H1 (cell line): ENCODE data around the gene FAM241A. TPM values are rescaled to one million over a fixed set of nuclear protein-coding genes. Genes with fewer than 3 reads are reported as not detected.

Source experiments
- CTCF ChIA-PET: fragments of 300-600 bp; sonication (Branson Sonifier 250); formaldehyde crosslinking; loops from one replicate; lab custom pipeline; 2021; ENCODE audit not compliant: partially characterized antibody; lab: Charles Lee
- POLR2A ChIA-PET: fragments of 300-600 bp; sonication (Branson Sonifier 250); formaldehyde crosslinking; loops from one replicate; lab custom pipeline; 2021; ENCODE audit warnings: inconsistent platforms; ENCODE audit not compliant: partially characterized antibody; lab: Charles Lee
- DNase-seq, 2 experiments: peaks; one replicate each; pipeline versions ENCODE4 v3.0.0 to v3.0.0-alpha.2; 2010 to 2022; ENCODE audit warnings: low spot score in 2 of 2, low read depth in 1 of 2, mixed read lengths in 1 of 2
- FAIRE-seq: peaks from 2 replicates; lab custom pipeline; 2011; peaks lifted over from hg19 to GRCh38; lab: Jason Lieb, UNC
- H2AFZ ChIP-seq: 2 replicates; pipeline ENCODE4 v1.8.1; 2012; ENCODE audit warnings: low read length, inconsistent platforms
- H2AK5ac ChIP-seq: 2 replicates; pipeline ENCODE4 v1.6.1; 2013; ENCODE audit warnings: low read depth, low read length
- H2BK120ac ChIP-seq: replicated peaks from 2 replicates; pipeline ENCODE3; 2013; ENCODE audit warnings: low read depth, low read length, inconsistent platforms
- H2BK12ac ChIP-seq: 2 replicates; pipeline ENCODE4 v1.6.1; 2013; ENCODE audit warnings: low read depth, low read length
- H2BK15ac ChIP-seq: 2 replicates; pipeline ENCODE4 v1.6.1; 2013; ENCODE audit warnings: low read length
- H2BK20ac ChIP-seq: 2 replicates; pipeline ENCODE4 v1.6.1; 2013; ENCODE audit warnings: low read length
- H2BK5ac ChIP-seq: 2 replicates; pipeline ENCODE4 v1.6.1; 2013; ENCODE audit warnings: low read depth, low read length
- H3K14ac ChIP-seq: 2 replicates; pipeline ENCODE4 v1.6.1; 2013; ENCODE audit warnings: inconsistent platforms; ENCODE audit not compliant: insufficient read length
- H3K18ac ChIP-seq: 2 replicates; pipeline ENCODE4 v1.6.1; 2013; ENCODE audit warnings: low read length; ENCODE audit errors: extremely low read depth
- H3K23ac ChIP-seq: 2 replicates; pipeline ENCODE4 v1.6.1; 2013; ENCODE audit warnings: inconsistent platforms; ENCODE audit not compliant: insufficient read length
- H3K23me2 ChIP-seq: 2 replicates; pipeline ENCODE4 v1.6.1; 2013; ENCODE audit warnings: low read depth, low read length
- H3K27ac ChIP-seq: 2 replicates; pipeline ENCODE4 v1.6.1; 2011; ENCODE audit warnings: low read depth, low read length, inconsistent platforms
- H3K27me3 ChIP-seq, 4 experiments: replicated peaks in 1 of 4; 1 replicate in 1 of 4; 2 replicates in 3 of 4; pipeline versions ENCODE4 v1.6.1 to v1.8.1; 2011 to 2013; ENCODE audit warnings: low read length in 3 of 4, mild to moderate bottlenecking in 3 of 4, inconsistent platforms in 2 of 4, mixed read lengths in 2 of 4, moderate library complexity in 1 of 4; ENCODE audit not compliant: control insufficient read depth in 3 of 4, insufficient read depth in 3 of 4; ENCODE audit errors: extremely low read depth in 1 of 4
- H3K36me3 ChIP-seq, 4 experiments: 2 replicates each; pipeline versions ENCODE4 v1.6.1 to v1.8.1; 2011 to 2013; ENCODE audit warnings: mild to moderate bottlenecking in 4 of 4, low read length in 3 of 4, moderate library complexity in 2 of 4, control low read depth in 1 of 4, inconsistent platforms in 1 of 4; ENCODE audit not compliant: insufficient read depth in 4 of 4, control insufficient read depth in 2 of 4
- H3K4ac ChIP-seq: replicated peaks from 2 replicates; pipeline ENCODE3; 2013; ENCODE audit warnings: low read length, low read depth, mixed read lengths, inconsistent platforms; ENCODE audit not compliant: insufficient read length
- H3K4me1 ChIP-seq, 4 experiments: replicated peaks in 1 of 4; 1 replicate in 1 of 4; 2 replicates in 3 of 4; pipeline versions ENCODE4 v1.6.1 to v1.8.1; 2011 to 2013; ENCODE audit warnings: low read length in 3 of 4, inconsistent platforms in 2 of 4, mixed read lengths in 1 of 4; ENCODE audit not compliant: insufficient read depth in 4 of 4, control insufficient read depth in 3 of 4
- H3K4me2 ChIP-seq, 2 experiments: 2 replicates each; pipeline versions ENCODE4 v1.6.1 to v1.8.1; 2011 to 2013; ENCODE audit warnings: low read depth in 2 of 2, low read length in 2 of 2, control low read depth in 1 of 2, inconsistent platforms in 1 of 2, mild to moderate bottlenecking in 1 of 2; ENCODE audit not compliant: insufficient read depth in 1 of 2
- H3K4me3 ChIP-seq, 4 experiments: fragments of 200-600, 300-600 bp in 1 of 4; sonication (generic), shearing (Covaris generic), sonication (Bioruptor Twin) in 1 of 4; 2 replicates each; pipeline versions ENCODE4 v1.5.1 to v1.8.1; 2011 to 2016; ENCODE audit warnings: low read length in 4 of 4, low read depth in 3 of 4, control low read depth in 2 of 4, inconsistent platforms in 2 of 4, mild to moderate bottlenecking in 2 of 4, mixed read lengths in 1 of 4, moderate library complexity in 1 of 4; ENCODE audit not compliant: insufficient read depth in 2 of 4; ENCODE audit errors: extremely low read depth in 1 of 4
- H3K56ac ChIP-seq: replicated peaks from 2 replicates; pipeline ENCODE3; 2013; ENCODE audit warnings: low read depth, mild to moderate bottlenecking, mixed read lengths, low read length, inconsistent platforms; ENCODE audit not compliant: insufficient read length
- H3K79me1 ChIP-seq: 2 replicates; pipeline ENCODE4 v1.6.1; 2013; ENCODE audit warnings: low read depth, low read length, control low read depth
- H3K79me2 ChIP-seq, 2 experiments: 2 replicates each; pipeline versions ENCODE4 v1.6.1 to v1.8.1; 2012 to 2013; ENCODE audit warnings: low read length in 2 of 2, mild to moderate bottlenecking in 2 of 2, inconsistent platforms in 1 of 2; ENCODE audit not compliant: insufficient read depth in 2 of 2, control insufficient read depth in 1 of 2
- H3K9ac ChIP-seq, 4 experiments: replicated peaks in 1 of 4; 1 replicate in 1 of 4; 2 replicates in 3 of 4; pipeline versions ENCODE4 v1.6.1 to v1.8.1; 2011 to 2013; ENCODE audit warnings: low read depth in 3 of 4, low read length in 3 of 4, control low read depth in 2 of 4, mild to moderate bottlenecking in 2 of 4, moderate library complexity in 2 of 4, inconsistent platforms in 1 of 4; ENCODE audit errors: extremely low read depth in 1 of 4
- H3K9me3 ChIP-seq, 2 experiments: 2 replicates each; pipeline versions ENCODE4 v1.6.1 to v1.8.1; 2012 to 2013; ENCODE audit warnings: mild to moderate bottlenecking in 2 of 2, moderate library complexity in 2 of 2, control low read depth in 1 of 2, inconsistent platforms in 1 of 2, low read depth in 1 of 2, low read length in 1 of 2, mixed read lengths in 1 of 2; ENCODE audit not compliant: insufficient read depth in 2 of 2
- H4K20me1 ChIP-seq, 2 experiments: replicated peaks in 1 of 2; 2 replicates each; pipeline versions ENCODE3 to v1.8.1; 2011 to 2013; ENCODE audit warnings: inconsistent platforms in 2 of 2, low read length in 2 of 2, mild to moderate bottlenecking in 1 of 2; ENCODE audit not compliant: insufficient read depth in 2 of 2, control insufficient read depth in 1 of 2
- H4K5ac ChIP-seq: 2 replicates; pipeline ENCODE4 v1.6.1; 2013; ENCODE audit warnings: low read length, low read depth, mixed read lengths, inconsistent platforms; ENCODE audit not compliant: insufficient read length
- H4K8ac ChIP-seq: 2 replicates; pipeline ENCODE4 v1.8.0; 2013; ENCODE audit warnings: mild to moderate bottlenecking, moderate library complexity, low read length, inconsistent platforms; ENCODE audit not compliant: insufficient read depth; ENCODE audit errors: extremely low read depth
- H4K91ac ChIP-seq: replicated peaks from 2 replicates; pipeline ENCODE3; 2013; ENCODE audit warnings: low read length, mixed read lengths, inconsistent platforms; ENCODE audit not compliant: insufficient read length
- CHD1 ChIP-seq: IDR thresholded peaks from 2 replicates; pipeline ENCODE4 v1.6.1; 2012; ENCODE audit warnings: low read depth, low read length, improper control_type of control experiment
- CREB1 ChIP-seq: IDR thresholded peaks from 2 replicates; pipeline ENCODE4 v1.6.1; 2012; ENCODE audit warnings: inconsistent platforms
- CTCF ChIP-seq, 3 experiments: IDR thresholded peaks; 1 replicate in 2 of 3; 2 replicates in 1 of 3; pipeline versions ENCODE4 v1.5.1 to v1.6.1; 2011; ENCODE audit warnings: low read length in 3 of 3, mild to moderate bottlenecking in 3 of 3, inconsistent platforms in 2 of 3, low read depth in 1 of 3, moderate library complexity in 1 of 3; ENCODE audit not compliant: insufficient read depth in 1 of 3; ENCODE audit errors: control extremely low read depth in 1 of 3
- GABPA ChIP-seq: IDR thresholded peaks from 2 replicates; pipeline ENCODE4 v1.6.1; 2011; ENCODE audit warnings: mild to moderate bottlenecking, low read length, moderate library complexity, borderline replicate concordance; ENCODE audit not compliant: insufficient read depth
- RNF2 ChIP-seq: fragments of 200-900, 300-1000 bp; sonication (generic); IDR thresholded peaks from 2 replicates; pipeline ENCODE4 v1.7.1; 2016; ENCODE audit warnings: borderline replicate concordance, low read depth, mild to moderate bottlenecking, antibody characterized with exemption, low read length; ENCODE audit not compliant: poor library complexity, severe bottlenecking; ENCODE audit errors: missing control alignments
- SIRT6 ChIP-seq: IDR thresholded peaks from one replicate; pipeline ENCODE4 v1.7.1; 2012; ENCODE audit warnings: low read length, inconsistent platforms
- polyA plus RNA-seq, 7 experiments: library from polyadenylated mRNA; depleted of rRNA in 3 of 7; stranded (reverse) in 5 of 7; unstranded in 2 of 7; fragments of >200 nt in 5 of 7; fragments of 200-250 nt in 2 of 7; gene quantifications; 1 replicate in 5 of 7; 2 replicates in 1 of 7; 4 replicates in 1 of 7; pipeline versions ENCODE4 v1.2.1 to v1.2.3, GENCODE V29; 2011 to 2013; ENCODE audit warnings: missing spikeins in 2 of 7, mixed read lengths in 2 of 7
- total RNA-seq: library from RNA; stranded (reverse); fragmentation: NEBNext Ultra II Directional; extraction: Animal tissue kit (Norgen Biotek cat#: 25700); gene quantifications from 2 replicates; pipeline ENCODE4 v1.2.1, GENCODE V29; 2021

FAM241A gene
- total and polyA plus RNA-seq, 2 of the 8 experiments (the other 6 are each of a cell fraction or from before 2014, with no cell fraction given), result 0.20 to 0.73 TPM

GRCh38 chr4:112156553-112156952, 11.3 kb downstream of the FAM241A start:
- H2BK12ac ChIP-seq, result no peak overlapping the region
- H3K4me3 ChIP-seq, result no peak overlapping the region
- H2BK120ac ChIP-seq, result no peak overlapping the region
- no peak overlapping the region for H3K18ac ChIP-seq
- no peaks in the 10 kb centered on the region for H3K79me2 ChIP-seq
- no peak overlapping the region for H2BK15ac ChIP-seq
- no peaks in the 10 kb centered on the region for H3K23me2 ChIP-seq
- no peaks in the 10 kb centered on the region for H3K79me1 ChIP-seq
- POLR2A ChIA-PET, result no interaction called here
- H3K27me3 ChIP-seq, result no peaks in the 10 kb centered on the region
- H3K4me1 ChIP-seq, result no peaks in the 10 kb centered on the region
- no peak for TF ChIP-seq CHD1
- no peak for TF ChIP-seq RNF2
- TF ChIP-seq SIRT6, result no peak
- TF ChIP-seq CREB1, result no peak
- no peak for TF ChIP-seq GABPA
- no peak for TF ChIP-seq CTCF (IDR thresholded peaks at IDR 0.05; ENCODE audit: control extremely low read depth in 1 of 3, insufficient read depth in 1 of 3, low read depth in 1 of 3, low read length in 3 of 3)
- H3K36me3 ChIP-seq, result no peaks in the 10 kb centered on the region
- no peak overlapping the region for H4K8ac ChIP-seq
- CTCF ChIA-PET, result interaction anchor here (0.7 kb wide), 1 partner anchor 8 kb away, joined by 3 read pairs; no protein-coding TSS in a partner anchor
- H4K91ac ChIP-seq, result no peak overlapping the region
- H3K14ac ChIP-seq, result no peak overlapping the region
- H2BK5ac ChIP-seq, result no peak overlapping the region
- no peak overlapping the region for H2AK5ac ChIP-seq
- no peak overlapping the region for H3K56ac ChIP-seq
- DNase-seq (no peak), FAIRE-seq (no peak)
- no peak overlapping the region for H3K9ac ChIP-seq
- H3K9me3 ChIP-seq, result no peaks in the 10 kb centered on the region
- no peak overlapping the region for H4K5ac ChIP-seq
- H2AFZ ChIP-seq, result no peak overlapping the region
- H3K4me2 ChIP-seq, result no peak overlapping the region
- no peak overlapping the region for H3K23ac ChIP-seq
- no peak overlapping the region for H3K27ac ChIP-seq
- no peak overlapping the region for H3K4ac ChIP-seq
- H4K20me1 ChIP-seq, result no peaks in the 10 kb centered on the region
- no peak overlapping the region for H2BK20ac ChIP-seq
